HEK293 (cell line): ENCODE measurements around the gene RABAC1.

Experiments used
- GLIS1 ChIP-seq: fragments of 450-650 bp; formaldehyde crosslinking; IDR thresholded peaks from 2 replicates; pipeline ENCODE4 v1.5.1; 2016; ENCODE audit warnings: missing biosample characterization, missing genetic modification characterization
- GLIS2 ChIP-seq: fragments of 450-650 bp; formaldehyde crosslinking; IDR thresholded peaks from 2 replicates; pipeline ENCODE4 v1.5.1; 2016; ENCODE audit warnings: missing biosample characterization, missing genetic modification characterization
- KLF1 ChIP-seq: fragments of 450-650 bp; formaldehyde crosslinking; IDR thresholded peaks from 2 replicates; pipeline ENCODE4 v1.5.1; 2016; ENCODE audit warnings: missing biosample characterization, missing genetic modification characterization
- KLF8 ChIP-seq: fragments of 450-650 bp; formaldehyde crosslinking; IDR thresholded peaks from 2 replicates; pipeline ENCODE4 v1.5.1; 2016; ENCODE audit warnings: missing biosample characterization, missing genetic modification characterization
- MEIS1 ChIP-seq: sonication (generic); formaldehyde crosslinking; IDR thresholded peaks from 2 replicates; pipeline ENCODE4 v1.8.1; 2022; ENCODE audit warnings: missing genetic modification reagents, mild to moderate bottlenecking, borderline replicate concordance
- MZF1 ChIP-seq: fragments of 450-650 bp; formaldehyde crosslinking; IDR thresholded peaks from 2 replicates; pipeline ENCODE4 v1.5.1; 2017; ENCODE audit warnings: missing biosample characterization, missing genetic modification characterization, borderline replicate concordance
- SALL2 ChIP-seq: fragments of 450-650 bp; formaldehyde crosslinking; IDR thresholded peaks from 2 replicates; pipeline ENCODE4 v1.5.0; 2017; ENCODE audit warnings: missing biosample characterization, mild to moderate bottlenecking, missing genetic modification characterization, borderline replicate concordance
- SCRT2 ChIP-seq: fragments of 450-650 bp; formaldehyde crosslinking; IDR thresholded peaks from 2 replicates; pipeline ENCODE4 v1.5.1; 2016; ENCODE audit warnings: missing biosample characterization, missing genetic modification characterization
- SETDB1 ChIP-seq: IDR thresholded peaks from one replicate; pipeline ENCODE4 v1.6.1; 2017; ENCODE audit warnings: mild to moderate bottlenecking, low read length, moderate library complexity, mixed read lengths; ENCODE audit not compliant: insufficient read length
- WT1 ChIP-seq: fragments of 450-650 bp; formaldehyde crosslinking; IDR thresholded peaks from 2 replicates; pipeline ENCODE4 v1.5.1; 2016; ENCODE audit warnings: missing biosample characterization, missing genetic modification characterization
- YY1 ChIP-seq: fragments of 450-650 bp; formaldehyde crosslinking; IDR thresholded peaks from 2 replicates; pipeline ENCODE4 v1.5.1; 2018; ENCODE audit warnings: missing biosample characterization, missing genetic modification characterization
- YY2 ChIP-seq: fragments of 450-650 bp; formaldehyde crosslinking; IDR thresholded peaks from 2 replicates; pipeline ENCODE4 v1.5.1; 2016; ENCODE audit warnings: missing biosample characterization, missing genetic modification characterization
- ZBTB1 ChIP-seq: fragments of 450-650 bp; formaldehyde crosslinking; IDR thresholded peaks from 2 replicates; pipeline ENCODE4 v1.5.1; 2016; ENCODE audit warnings: missing biosample characterization, missing genetic modification characterization
- ZBTB20 ChIP-seq: fragments of 450-650 bp; formaldehyde crosslinking; IDR thresholded peaks from 2 replicates; pipeline ENCODE4 v1.5.1; 2016; ENCODE audit warnings: missing biosample characterization, missing genetic modification characterization
- ZBTB48 ChIP-seq: fragments of 450-650 bp; formaldehyde crosslinking; IDR thresholded peaks from 2 replicates; pipeline ENCODE4 v1.5.1; 2016; ENCODE audit warnings: missing biosample characterization, missing genetic modification characterization
- ZBTB8A ChIP-seq: fragments of 450-650 bp; formaldehyde crosslinking; IDR thresholded peaks from 2 replicates; pipeline ENCODE4 v1.5.1; 2016; ENCODE audit warnings: missing biosample characterization, missing genetic modification characterization
- ZNF146 ChIP-seq: fragments of 450-650 bp; formaldehyde crosslinking; IDR thresholded peaks from 2 replicates; pipeline ENCODE4 v1.5.1; 2016; ENCODE audit warnings: missing biosample characterization, missing genetic modification characterization
- ZNF266 ChIP-seq: fragments of 450-650 bp; formaldehyde crosslinking; IDR thresholded peaks from 2 replicates; pipeline ENCODE4 v1.5.1; 2016; ENCODE audit warnings: missing biosample characterization, missing genetic modification characterization, low read depth
- ZNF433 ChIP-seq: fragments of 450-650 bp; formaldehyde crosslinking; IDR thresholded peaks from 2 replicates; pipeline ENCODE4 v1.5.1; 2016; ENCODE audit warnings: missing biosample characterization, missing genetic modification characterization, low read depth
- ZNF48 ChIP-seq: fragments of 450-650 bp; formaldehyde crosslinking; IDR thresholded peaks from 2 replicates; pipeline ENCODE4 v1.5.1; 2016; ENCODE audit warnings: missing biosample characterization, missing genetic modification characterization
- ZNF521 ChIP-seq: fragments of 450-650 bp; formaldehyde crosslinking; IDR thresholded peaks from 2 replicates; pipeline ENCODE4 v1.5.1; 2017; ENCODE audit warnings: missing biosample characterization, mild to moderate bottlenecking, missing genetic modification characterization
- ZNF549 ChIP-seq: fragments of 450-650 bp; IDR thresholded peaks from 2 replicates; pipeline ENCODE4 v1.5.1; 2018; ENCODE audit warnings: missing biosample characterization, missing genetic modification characterization, mild to moderate bottlenecking, inconsistent platforms, moderate library complexity
- ZNF571 ChIP-seq: fragments of 450-650 bp; formaldehyde crosslinking; IDR thresholded peaks from 2 replicates; pipeline ENCODE4 v1.5.0; 2017; ENCODE audit warnings: missing biosample characterization, missing genetic modification characterization
- ZNF596 ChIP-seq: fragments of 450-650 bp; IDR thresholded peaks from 2 replicates; pipeline ENCODE4 v1.5.0; 2018; ENCODE audit warnings: missing biosample characterization, mild to moderate bottlenecking, missing genetic modification characterization, moderate library complexity
- ZNF621 ChIP-seq: fragments of 450-650 bp; formaldehyde crosslinking; IDR thresholded peaks from 2 replicates; pipeline ENCODE4 v1.5.1; 2017; ENCODE audit warnings: missing biosample characterization, missing genetic modification characterization
- ZNF76 ChIP-seq: fragments of 450-650 bp; formaldehyde crosslinking; IDR thresholded peaks from 2 replicates; pipeline ENCODE4; 2016; ENCODE audit warnings: low read depth, missing biosample characterization, missing genetic modification characterization, borderline replicate concordance
- ZNF776 ChIP-seq: fragments of 450-650 bp; formaldehyde crosslinking; IDR thresholded peaks from 2 replicates; pipeline ENCODE4 v1.5.0; 2017; ENCODE audit warnings: missing biosample characterization, missing genetic modification characterization, borderline replicate concordance
- ZNF777 ChIP-seq: fragments of 450-650 bp; formaldehyde crosslinking; IDR thresholded peaks from 2 replicates; pipeline ENCODE4 v1.5.1; 2017; ENCODE audit warnings: missing biosample characterization, missing genetic modification characterization, borderline replicate concordance
- ZNF830 ChIP-seq: fragments of 450-650 bp; IDR thresholded peaks from 2 replicates; pipeline ENCODE4 v1.5.0; 2018; ENCODE audit warnings: missing biosample characterization, missing genetic modification characterization, low read depth, mild to moderate bottlenecking, moderate library complexity
- ZXDB ChIP-seq: fragments of 450-650 bp; formaldehyde crosslinking; IDR thresholded peaks from 2 replicates; pipeline ENCODE4 v1.5.1; 2016; ENCODE audit warnings: missing biosample characterization, missing genetic modification characterization
- TF ChIP-seq, protein P1 (sequence below): fragments of 450-650 bp; formaldehyde crosslinking; IDR thresholded peaks from 2 replicates; pipeline ENCODE4 v1.5.1; 2016; ENCODE audit warnings: missing biosample characterization, missing genetic modification characterization
- TF ChIP-seq, protein P2 (sequence below): fragments of 450-650 bp; formaldehyde crosslinking; IDR thresholded peaks from 2 replicates; pipeline ENCODE4 v1.5.1; 2016; ENCODE audit warnings: missing biosample characterization, missing genetic modification characterization
- TF ChIP-seq, protein P3 (sequence below): fragments of 450-650 bp; formaldehyde crosslinking; IDR thresholded peaks from 2 replicates; pipeline ENCODE4 v1.5.1; 2016; ENCODE audit warnings: missing biosample characterization, missing genetic modification characterization
- TF ChIP-seq, protein P4 (sequence below): fragments of 450-650 bp; formaldehyde crosslinking; IDR thresholded peaks from 2 replicates; pipeline ENCODE4 v1.5.1; 2016; ENCODE audit warnings: missing biosample characterization, missing genetic modification characterization
- TF ChIP-seq, protein P5 (sequence below): fragments of 450-650 bp; formaldehyde crosslinking; IDR thresholded peaks from 2 replicates; pipeline ENCODE4; 2016; ENCODE audit warnings: missing biosample characterization, missing genetic modification characterization

RABAC1 gene

DNA sequence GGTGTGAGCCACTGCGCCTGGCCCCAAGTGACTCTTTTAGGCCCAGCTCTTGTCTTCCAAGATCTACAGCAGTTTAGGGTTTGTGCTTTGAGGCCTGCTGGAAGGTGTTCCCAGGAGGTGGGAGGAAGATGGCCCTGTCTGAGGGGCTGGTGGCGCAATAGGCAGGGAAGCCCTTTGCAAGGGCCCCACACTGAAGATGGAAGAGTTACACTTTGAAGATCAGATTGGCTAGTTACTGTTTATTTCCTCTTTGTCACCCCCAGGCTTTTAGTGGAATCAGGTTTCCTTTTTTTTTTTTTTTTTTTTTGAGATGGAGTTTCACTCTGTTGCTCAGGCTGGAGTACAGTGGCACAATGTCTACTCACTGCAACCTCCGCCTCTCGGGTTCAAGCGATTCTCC is 1.9 kb upstream of the RABAC1 start (continued):
- TF ChIP-seq ZNF48 (tag by site-specific recombination): no peak
- TF ChIP-seq, protein P1, sequence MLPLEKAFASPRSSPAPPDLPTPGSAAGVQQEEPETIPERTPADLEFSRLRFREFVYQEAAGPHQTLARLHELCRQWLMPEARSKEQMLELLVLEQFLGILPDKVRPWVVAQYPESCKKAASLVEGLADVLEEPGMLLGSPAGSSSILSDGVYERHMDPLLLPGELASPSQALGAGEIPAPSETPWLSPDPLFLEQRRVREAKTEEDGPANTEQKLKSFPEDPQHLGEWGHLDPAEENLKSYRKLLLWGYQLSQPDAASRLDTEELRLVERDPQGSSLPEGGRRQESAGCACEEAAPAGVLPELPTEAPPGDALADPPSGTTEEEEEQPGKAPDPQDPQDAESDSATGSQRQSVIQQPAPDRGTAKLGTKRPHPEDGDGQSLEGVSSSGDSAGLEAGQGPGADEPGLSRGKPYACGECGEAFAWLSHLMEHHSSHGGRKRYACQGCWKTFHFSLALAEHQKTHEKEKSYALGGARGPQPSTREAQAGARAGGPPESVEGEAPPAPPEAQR: no peak
- TF ChIP-seq SCRT2 (tag by site-specific recombination): 0 out of 2 replicates have a peak, but pooled peaks have one; percentile 12
- no peak for TF ChIP-seq MEIS1
- TF ChIP-seq ZNF777 (tag by site-specific recombination): no peak
- TF ChIP-seq ZBTB8A (tag by site-specific recombination): 0 out of 2 replicates have a peak, but pooled peaks have one; percentile 13
- TF ChIP-seq GLIS1 (tag by site-specific recombination): peak; percentile 70
- peak; percentile 67 for TF ChIP-seq ZBTB20 (tag by site-specific recombination)
- TF ChIP-seq, protein P2, sequence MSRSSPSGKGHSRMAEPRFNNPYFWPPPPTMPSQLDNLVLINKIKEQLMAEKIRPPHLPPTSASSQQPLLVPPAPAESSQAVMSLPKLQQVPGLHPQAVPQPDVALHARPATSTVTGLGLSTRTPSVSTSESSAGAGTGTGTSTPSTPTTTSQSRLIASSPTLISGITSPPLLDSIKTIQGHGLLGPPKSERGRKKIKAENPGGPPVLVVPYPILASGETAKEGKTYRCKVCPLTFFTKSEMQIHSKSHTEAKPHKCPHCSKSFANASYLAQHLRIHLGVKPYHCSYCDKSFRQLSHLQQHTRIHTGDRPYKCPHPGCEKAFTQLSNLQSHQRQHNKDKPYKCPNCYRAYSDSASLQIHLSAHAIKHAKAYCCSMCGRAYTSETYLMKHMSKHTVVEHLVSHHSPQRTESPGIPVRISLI (tag by site-specific recombination): no peak; the same call in 1 of the 2 replicates
- TF ChIP-seq ZNF146 (tag by site-specific recombination): no peak
- TF ChIP-seq WT1 (tag by site-specific recombination): no peak
- TF ChIP-seq MZF1 (tag by site-specific recombination): no peak
- no peak for TF ChIP-seq ZNF76 (tag by site-specific recombination)
- TF ChIP-seq ZNF266 (tag by site-specific recombination): no peak
- no peak for TF ChIP-seq ZNF621 (tag by site-specific recombination)
- no peak for TF ChIP-seq KLF8 (tag by site-specific recombination)
- no peak for TF ChIP-seq SETDB1
- TF ChIP-seq ZNF433 (tag by site-specific recombination): no peak
- no peak for TF ChIP-seq ZNF830 (tag by site-specific recombination)
- no peak for TF ChIP-seq ZNF521 (tag by site-specific recombination)
- TF ChIP-seq, protein P3, sequence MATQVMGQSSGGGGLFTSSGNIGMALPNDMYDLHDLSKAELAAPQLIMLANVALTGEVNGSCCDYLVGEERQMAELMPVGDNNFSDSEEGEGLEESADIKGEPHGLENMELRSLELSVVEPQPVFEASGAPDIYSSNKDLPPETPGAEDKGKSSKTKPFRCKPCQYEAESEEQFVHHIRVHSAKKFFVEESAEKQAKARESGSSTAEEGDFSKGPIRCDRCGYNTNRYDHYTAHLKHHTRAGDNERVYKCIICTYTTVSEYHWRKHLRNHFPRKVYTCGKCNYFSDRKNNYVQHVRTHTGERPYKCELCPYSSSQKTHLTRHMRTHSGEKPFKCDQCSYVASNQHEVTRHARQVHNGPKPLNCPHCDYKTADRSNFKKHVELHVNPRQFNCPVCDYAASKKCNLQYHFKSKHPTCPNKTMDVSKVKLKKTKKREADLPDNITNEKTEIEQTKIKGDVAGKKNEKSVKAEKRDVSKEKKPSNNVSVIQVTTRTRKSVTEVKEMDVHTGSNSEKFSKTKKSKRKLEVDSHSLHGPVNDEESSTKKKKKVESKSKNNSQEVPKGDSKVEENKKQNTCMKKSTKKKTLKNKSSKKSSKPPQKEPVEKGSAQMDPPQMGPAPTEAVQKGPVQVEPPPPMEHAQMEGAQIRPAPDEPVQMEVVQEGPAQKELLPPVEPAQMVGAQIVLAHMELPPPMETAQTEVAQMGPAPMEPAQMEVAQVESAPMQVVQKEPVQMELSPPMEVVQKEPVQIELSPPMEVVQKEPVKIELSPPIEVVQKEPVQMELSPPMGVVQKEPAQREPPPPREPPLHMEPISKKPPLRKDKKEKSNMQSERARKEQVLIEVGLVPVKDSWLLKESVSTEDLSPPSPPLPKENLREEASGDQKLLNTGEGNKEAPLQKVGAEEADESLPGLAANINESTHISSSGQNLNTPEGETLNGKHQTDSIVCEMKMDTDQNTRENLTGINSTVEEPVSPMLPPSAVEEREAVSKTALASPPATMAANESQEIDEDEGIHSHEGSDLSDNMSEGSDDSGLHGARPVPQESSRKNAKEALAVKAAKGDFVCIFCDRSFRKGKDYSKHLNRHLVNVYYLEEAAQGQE (tag by site-specific recombination): no peak
- TF ChIP-seq ZBTB48 (tag by site-specific recombination): no peak
- no peak for TF ChIP-seq ZNF596 (tag by site-specific recombination)
- TF ChIP-seq ZBTB1 (tag by site-specific recombination): no peak
- no peak for TF ChIP-seq ZNF549 (tag by site-specific recombination)
- no peak for TF ChIP-seq ZNF776 (tag by site-specific recombination)
- TF ChIP-seq, protein P4, sequence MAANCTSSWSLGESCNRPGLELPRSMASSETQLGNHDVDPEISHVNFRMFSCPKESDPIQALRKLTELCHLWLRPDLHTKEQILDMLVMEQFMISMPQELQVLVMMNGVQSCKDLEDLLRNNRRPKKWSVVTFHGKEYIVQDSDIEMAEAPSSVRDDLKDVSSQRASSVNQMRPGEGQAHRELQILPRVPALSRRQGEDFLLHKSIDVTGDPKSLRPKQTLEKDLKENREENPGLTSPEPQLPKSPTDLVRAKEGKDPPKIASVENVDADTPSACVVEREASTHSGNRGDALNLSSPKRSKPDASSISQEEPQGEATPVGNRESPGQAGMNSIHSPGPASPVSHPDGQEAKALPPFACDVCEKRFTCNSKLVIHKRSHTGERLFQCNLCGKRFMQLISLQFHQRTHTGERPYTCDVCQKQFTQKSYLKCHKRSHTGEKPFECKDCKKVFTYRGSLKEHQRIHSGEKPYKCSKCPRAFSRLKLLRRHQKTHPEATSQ (tag by site-specific recombination): no peak
- no peak for TF ChIP-seq KLF1 (tag by site-specific recombination)
- TF ChIP-seq, protein P5, sequence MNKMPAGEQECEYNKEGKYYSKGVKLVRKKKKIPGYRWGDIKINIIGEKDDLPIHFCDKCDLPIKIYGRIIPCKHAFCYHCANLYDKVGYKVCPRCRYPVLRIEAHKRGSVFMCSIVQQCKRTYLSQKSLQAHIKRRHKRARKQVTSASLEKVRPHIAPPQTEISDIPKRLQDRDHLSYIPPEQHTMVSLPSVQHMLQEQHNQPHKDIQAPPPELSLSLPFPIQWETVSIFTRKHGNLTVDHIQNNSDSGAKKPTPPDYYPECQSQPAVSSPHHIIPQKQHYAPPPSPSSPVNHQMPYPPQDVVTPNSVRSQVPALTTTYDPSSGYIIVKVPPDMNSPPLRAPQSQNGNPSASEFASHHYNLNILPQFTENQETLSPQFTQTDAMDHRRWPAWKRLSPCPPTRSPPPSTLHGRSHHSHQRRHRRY (tag by site-specific recombination): no peak
- TF ChIP-seq GLIS2 (tag by site-specific recombination): no peak
- no peak for TF ChIP-seq ZNF571
- TF ChIP-seq ZXDB (tag by site-specific recombination): peak; percentile 33; the same call in 1 of the 2 replicates
- no peak for TF ChIP-seq SALL2 (tag by site-specific recombination)
- no peak for TF ChIP-seq YY1 (tag by site-specific recombination)
- TF ChIP-seq YY2 (tag by site-specific recombination): peak; percentile 55; the same call in 1 of the 2 replicates
